Measurements from ENCODE around the gene CSTPP1.
"Not testable (repeated sequence)": the region's sequence is repeated elsewhere in the genome, so short reads cannot be mapped to it uniquely, and the experiment has no call there.

The CSTPP1 gene

DNA sequence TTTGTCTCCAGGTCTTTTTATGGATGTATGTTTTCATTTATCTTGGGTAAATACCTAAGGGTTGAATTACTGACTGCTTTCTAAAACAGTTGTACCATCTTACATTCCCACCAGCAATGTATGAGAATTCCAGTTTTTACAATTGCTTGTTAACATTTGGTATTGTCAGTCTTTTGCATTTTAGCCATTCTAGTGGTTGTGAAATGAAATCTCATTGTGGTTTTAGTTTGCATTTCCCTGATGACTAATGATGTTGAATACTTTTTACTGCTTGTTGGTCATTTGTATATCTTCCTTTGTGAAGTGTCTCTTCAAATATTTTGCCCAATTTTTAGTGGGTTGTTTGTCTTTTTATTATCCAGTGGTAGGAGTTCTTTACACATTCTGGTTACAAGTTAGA, 147.4 kb downstream of the CSTPP1 start:
- TF ChIP-seq, protein P1, sequence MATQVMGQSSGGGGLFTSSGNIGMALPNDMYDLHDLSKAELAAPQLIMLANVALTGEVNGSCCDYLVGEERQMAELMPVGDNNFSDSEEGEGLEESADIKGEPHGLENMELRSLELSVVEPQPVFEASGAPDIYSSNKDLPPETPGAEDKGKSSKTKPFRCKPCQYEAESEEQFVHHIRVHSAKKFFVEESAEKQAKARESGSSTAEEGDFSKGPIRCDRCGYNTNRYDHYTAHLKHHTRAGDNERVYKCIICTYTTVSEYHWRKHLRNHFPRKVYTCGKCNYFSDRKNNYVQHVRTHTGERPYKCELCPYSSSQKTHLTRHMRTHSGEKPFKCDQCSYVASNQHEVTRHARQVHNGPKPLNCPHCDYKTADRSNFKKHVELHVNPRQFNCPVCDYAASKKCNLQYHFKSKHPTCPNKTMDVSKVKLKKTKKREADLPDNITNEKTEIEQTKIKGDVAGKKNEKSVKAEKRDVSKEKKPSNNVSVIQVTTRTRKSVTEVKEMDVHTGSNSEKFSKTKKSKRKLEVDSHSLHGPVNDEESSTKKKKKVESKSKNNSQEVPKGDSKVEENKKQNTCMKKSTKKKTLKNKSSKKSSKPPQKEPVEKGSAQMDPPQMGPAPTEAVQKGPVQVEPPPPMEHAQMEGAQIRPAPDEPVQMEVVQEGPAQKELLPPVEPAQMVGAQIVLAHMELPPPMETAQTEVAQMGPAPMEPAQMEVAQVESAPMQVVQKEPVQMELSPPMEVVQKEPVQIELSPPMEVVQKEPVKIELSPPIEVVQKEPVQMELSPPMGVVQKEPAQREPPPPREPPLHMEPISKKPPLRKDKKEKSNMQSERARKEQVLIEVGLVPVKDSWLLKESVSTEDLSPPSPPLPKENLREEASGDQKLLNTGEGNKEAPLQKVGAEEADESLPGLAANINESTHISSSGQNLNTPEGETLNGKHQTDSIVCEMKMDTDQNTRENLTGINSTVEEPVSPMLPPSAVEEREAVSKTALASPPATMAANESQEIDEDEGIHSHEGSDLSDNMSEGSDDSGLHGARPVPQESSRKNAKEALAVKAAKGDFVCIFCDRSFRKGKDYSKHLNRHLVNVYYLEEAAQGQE (IDR thresholded peaks at IDR 0.05; ENCODE audit: insufficient replicate concordance, low read depth): no peak
- no peak for TF ChIP-seq POLR2AphosphoS5 (IDR thresholded peaks at IDR 0.05; ENCODE audit: low read depth)
- no peak for TF ChIP-seq SPI1 (IDR thresholded peaks at IDR 0.05; ENCODE audit: borderline replicate concordance, low read depth)
- TF ChIP-seq, protein P2, sequence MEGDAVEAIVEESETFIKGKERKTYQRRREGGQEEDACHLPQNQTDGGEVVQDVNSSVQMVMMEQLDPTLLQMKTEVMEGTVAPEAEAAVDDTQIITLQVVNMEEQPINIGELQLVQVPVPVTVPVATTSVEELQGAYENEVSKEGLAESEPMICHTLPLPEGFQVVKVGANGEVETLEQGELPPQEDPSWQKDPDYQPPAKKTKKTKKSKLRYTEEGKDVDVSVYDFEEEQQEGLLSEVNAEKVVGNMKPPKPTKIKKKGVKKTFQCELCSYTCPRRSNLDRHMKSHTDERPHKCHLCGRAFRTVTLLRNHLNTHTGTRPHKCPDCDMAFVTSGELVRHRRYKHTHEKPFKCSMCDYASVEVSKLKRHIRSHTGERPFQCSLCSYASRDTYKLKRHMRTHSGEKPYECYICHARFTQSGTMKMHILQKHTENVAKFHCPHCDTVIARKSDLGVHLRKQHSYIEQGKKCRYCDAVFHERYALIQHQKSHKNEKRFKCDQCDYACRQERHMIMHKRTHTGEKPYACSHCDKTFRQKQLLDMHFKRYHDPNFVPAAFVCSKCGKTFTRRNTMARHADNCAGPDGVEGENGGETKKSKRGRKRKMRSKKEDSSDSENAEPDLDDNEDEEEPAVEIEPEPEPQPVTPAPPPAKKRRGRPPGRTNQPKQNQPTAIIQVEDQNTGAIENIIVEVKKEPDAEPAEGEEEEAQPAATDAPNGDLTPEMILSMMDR (IDR thresholded peaks at IDR 0.05; ENCODE audit: insufficient read depth, low read length): no peak
- no peak for TF ChIP-seq GABPA (IDR thresholded peaks at IDR 0.05; ENCODE audit: low read depth)
- Histone ChIP-seq H3K27me3 (ENCODE audit: insufficient read depth, poor library complexity, severe bottlenecking) (no peaks in the 10 kb centered on the region), H3K27ac (replicated peaks) (no peak overlapping the region), H3K4me3 (replicated peaks; ENCODE audit: insufficient read depth, low read length) (no peak overlapping the region)
- DNase-seq (ENCODE audit: low read depth in 1 of 2, low spot score in 1 of 2): no peak

DNA sequence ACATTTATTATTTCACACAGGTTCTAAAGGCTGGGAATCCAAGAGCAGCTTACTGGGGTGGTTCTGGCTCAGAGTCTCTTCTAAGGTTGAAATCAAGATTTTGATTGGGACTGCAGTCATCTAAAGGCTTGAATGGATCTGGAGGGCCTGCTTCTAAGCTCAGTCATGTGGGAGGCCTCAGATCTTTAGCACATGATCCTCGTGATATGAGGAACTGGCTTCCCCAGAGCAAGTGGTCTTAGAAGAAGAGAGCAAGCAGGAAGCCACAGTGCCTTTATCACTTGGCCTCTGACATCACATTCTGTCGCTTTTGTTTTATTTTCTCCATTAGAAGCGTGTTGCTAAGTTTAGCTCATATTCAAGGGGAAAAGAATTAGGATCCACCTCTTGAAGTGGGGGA, 151.2 kb downstream of the CSTPP1 start:
- Histone ChIP-seq H3K4me3 (replicated peaks; ENCODE audit: insufficient read depth, low read length) (no peak overlapping the region), H3K27ac (replicated peaks) (no peak overlapping the region), H3K27me3 (ENCODE audit: insufficient read depth, poor library complexity, severe bottlenecking) (no peaks in the 10 kb centered on the region)
- peak in 1 of 2 experiments; percentile 55 for DNase-seq (ENCODE audit: low read depth in 1 of 2, low spot score in 1 of 2)
- TF ChIP-seq SPI1 (IDR thresholded peaks at IDR 0.05; ENCODE audit: borderline replicate concordance, low read depth) (peak; percentile 86), POLR2AphosphoS5 (IDR thresholded peaks at IDR 0.05; ENCODE audit: low read depth) (no peak)
- TF ChIP-seq, protein P2 (IDR thresholded peaks at IDR 0.05; ENCODE audit: insufficient read depth, low read length): no peak

DNA sequence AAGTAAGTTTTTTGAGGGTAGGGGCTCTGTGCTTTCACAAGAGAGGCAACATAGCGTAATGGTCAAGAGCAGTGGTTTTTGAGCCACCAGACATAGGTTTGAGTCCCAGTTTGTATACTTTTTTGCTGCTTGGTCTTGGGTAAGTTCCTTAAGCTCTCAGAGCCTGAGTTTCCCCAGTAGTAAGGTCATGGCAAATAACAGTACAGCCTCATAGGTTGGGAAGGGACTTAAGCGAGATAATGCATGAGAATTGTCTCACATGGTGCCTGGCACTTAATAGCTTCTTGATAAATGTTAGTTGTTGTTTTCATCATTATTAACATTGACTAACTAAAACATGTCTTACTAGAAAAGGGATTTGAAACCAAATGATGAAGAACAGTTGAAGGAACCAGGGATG, 157.0 kb downstream of the CSTPP1 start:
- TF ChIP-seq SPI1 (IDR thresholded peaks at IDR 0.05; ENCODE audit: borderline replicate concordance, low read depth) (no peak), POLR2AphosphoS5 (IDR thresholded peaks at IDR 0.05; ENCODE audit: low read depth) (no peak), GABPA (IDR thresholded peaks at IDR 0.05; ENCODE audit: low read depth) (no peak)
- TF ChIP-seq, protein P2 (IDR thresholded peaks at IDR 0.05; ENCODE audit: insufficient read depth, low read length): no peak
- TF ChIP-seq, protein P1 (IDR thresholded peaks at IDR 0.05; ENCODE audit: insufficient replicate concordance, low read depth): no peak
- no peaks in the 10 kb centered on the region for H3K27me3 ChIP-seq (ENCODE audit: insufficient read depth, poor library complexity, severe bottlenecking)
- no peak for DNase-seq (ENCODE audit: low read depth in 1 of 2, low spot score in 1 of 2)
- no peak overlapping the region for H3K27ac ChIP-seq (replicated peaks)
- H3K4me3 ChIP-seq (replicated peaks; ENCODE audit: insufficient read depth, low read length): no peak overlapping the region

DNA sequence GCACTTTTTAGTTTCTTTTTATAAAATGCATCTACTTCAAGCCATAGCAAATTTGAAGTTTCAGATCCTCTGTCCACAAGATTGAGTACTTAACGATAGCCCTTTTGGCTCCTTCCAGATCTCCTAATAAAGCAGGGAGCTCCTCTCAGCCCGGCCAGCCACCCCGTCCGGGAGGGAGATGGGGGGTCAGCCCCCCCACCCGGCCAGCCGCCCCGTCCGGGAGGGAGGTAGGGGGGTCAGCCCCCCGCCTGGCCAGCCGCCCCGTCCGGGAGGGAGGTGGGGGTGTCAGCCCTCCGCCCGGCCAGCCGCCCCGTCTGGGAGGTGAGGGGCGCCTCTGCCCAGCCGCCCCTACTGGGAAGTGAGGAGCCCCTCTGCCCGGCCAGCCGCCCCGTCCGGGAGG, 160.3 kb downstream of the CSTPP1 start:
- H3K27ac ChIP-seq (replicated peaks); DNase-seq (ENCODE audit: low read depth in 1 of 2, low spot score in 1 of 2); H3K27me3 ChIP-seq (ENCODE audit: insufficient read depth, poor library complexity, severe bottlenecking); H3K4me3 ChIP-seq (replicated peaks; ENCODE audit: insufficient read depth, low read length): not testable (repeated sequence)

DNA sequence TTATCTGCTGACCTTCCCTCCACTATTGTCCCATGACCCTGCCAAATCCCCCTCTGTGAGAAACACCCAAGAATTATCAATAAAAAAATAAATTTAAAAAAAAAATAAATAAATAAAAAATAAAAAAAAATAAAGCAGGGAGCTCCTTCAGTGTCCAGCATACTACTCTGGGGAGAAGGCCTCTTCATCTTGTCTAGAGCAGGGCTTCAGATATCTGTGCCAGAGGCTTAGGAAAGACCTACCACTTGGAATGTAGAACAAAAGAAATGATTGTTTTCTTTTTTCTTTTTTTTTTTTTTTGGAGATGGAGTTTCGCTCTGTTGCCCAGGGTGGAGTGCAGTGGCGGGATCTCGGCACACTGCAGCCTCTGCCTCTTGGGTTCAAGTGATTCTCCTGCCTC, 161.7 kb downstream of the CSTPP1 start:
- not testable (repeated sequence) for H3K27me3 ChIP-seq (ENCODE audit: insufficient read depth, poor library complexity, severe bottlenecking); DNase-seq (ENCODE audit: low read depth in 1 of 2, low spot score in 1 of 2); H3K27ac ChIP-seq (replicated peaks); H3K4me3 ChIP-seq (replicated peaks; ENCODE audit: insufficient read depth, low read length)

Measured in HL-60 (cell line).